HCT116 (cell line): Measurements from ENCODE around the gene ZNF121.

Experiments
- CTCF ChIP-seq, 3 experiments: fragments of 200-600 bp in 1 of 3; sonication (generic) in 1 of 3; IDR thresholded peaks in 2 of 3; conservative IDR thresholded peaks in 1 of 3; 2 replicates each; pipeline ENCODE4 v1.5.1; 2012 to 2017; ENCODE audit warnings: low read depth in 2 of 3, low read length in 2 of 3, antibody characterized with exemption in 1 of 3, borderline replicate concordance in 1 of 3, control low read depth in 1 of 3, mild to moderate bottlenecking in 1 of 3, mixed read lengths in 1 of 3, mixed run types in 1 of 3, moderate library complexity in 1 of 3; ENCODE audit not compliant: insufficient read depth in 1 of 3
- EGR1 ChIP-seq: IDR thresholded peaks from 2 replicates; pipeline ENCODE4 v1.6.1; 2012; ENCODE audit warnings: low read depth
- EZH2 ChIP-seq: fragments of 200-600 bp; sonication (generic); IDR thresholded peaks from 2 replicates; pipeline ENCODE4 v1.6.1; 2017; ENCODE audit warnings: antibody characterized with exemption, mixed run types
- EZH2phosphoT487 ChIP-seq: fragments of 200-600 bp; IDR thresholded peaks from 2 replicates; pipeline ENCODE4 v1.6.1; 2018; ENCODE audit warnings: antibody characterized with exemption, borderline replicate concordance
- POLR2A ChIP-seq: IDR thresholded peaks from 2 replicates; pipeline ENCODE4 v1.7.0; 2011; ENCODE audit warnings: borderline replicate concordance; ENCODE audit not compliant: insufficient read depth, insufficient read length; ENCODE audit errors: extremely low read depth
- POLR2AphosphoS5 ChIP-seq: IDR thresholded peaks from 2 replicates; pipeline ENCODE4 v1.6.1; 2011; ENCODE audit warnings: mild to moderate bottlenecking, low read depth, low read length, moderate library complexity
- RAD21 ChIP-seq: IDR thresholded peaks from 2 replicates; pipeline ENCODE4 v1.6.1; 2012; ENCODE audit warnings: low read depth, mild to moderate bottlenecking
- REST ChIP-seq: IDR thresholded peaks from 2 replicates; pipeline ENCODE4 v1.6.1; 2012; ENCODE audit warnings: low read depth
- YY1 ChIP-seq: IDR thresholded peaks from 2 replicates; pipeline ENCODE4 v1.6.1; 2011; ENCODE audit warnings: low read length, low read depth, moderate library complexity, mild to moderate bottlenecking; ENCODE audit not compliant: insufficient replicate concordance; ENCODE audit errors: extremely low read depth
- ZFX ChIP-seq: fragments of 450-650 bp; IDR thresholded peaks from 2 replicates; pipeline ENCODE4 v1.6.1; 2017
- ZNF274 ChIP-seq: fragments of 200-500 bp; sonication (Bioruptor generic); IDR thresholded peaks from 2 replicates; pipeline ENCODE4 v1.6.1; 2014; ENCODE audit warnings: mild to moderate bottlenecking, low read depth, low read length, inconsistent platforms

GRCh38 chr19:9566729-9567128, 17.6 kb downstream of the ZNF121 start:
- peak in 2 of 3 experiments; percentile 24 to 39; a peak in 3 of 6 replicates for TF ChIP-seq CTCF (IDR thresholded peaks at IDR 0.05 in 2 of 3, conservative IDR thresholded peaks at IDR 0.05 in 1 of 3; ENCODE audit: borderline replicate concordance in 1 of 3, insufficient read depth in 1 of 3, low read depth in 2 of 3, low read length in 2 of 3)
- TF ChIP-seq EZH2 = no peak
- no peak for TF ChIP-seq EGR1
- no peak for TF ChIP-seq YY1
- TF ChIP-seq ZFX = no peak
- TF ChIP-seq ZNF274 = no peak
- TF ChIP-seq RAD21 = no peak
- no peak for TF ChIP-seq POLR2A
- no peak for TF ChIP-seq POLR2AphosphoS5
- no peak for TF ChIP-seq REST
- no peak for TF ChIP-seq EZH2phosphoT487
